ENCODE measurements around the gene BET1.

The BET1 gene

GRCh38 chr7:93955304-93955703, 48.9 kb downstream of the BET1 start:
- DNase-seq: no peak

- DNase-seq: no peak
Measured at GRCh38 chr7:93949423-93949822, 54.7 kb downstream of the BET1 start.

GRCh38 chr7:93948873-93949272, 55.3 kb downstream of the BET1 start:
- no peak for DNase-seq

- no peak for DNase-seq
Measured at GRCh38 chr7:93948106-93948505, 56.0 kb downstream of the BET1 start.

- no peak for DNase-seq
Measured at GRCh38 chr7:93945756-93946535, 58.2 kb downstream of the BET1 start.

- DNase-seq: no peak
Measured at GRCh38 chr7:93945083-93945482, 59.1 kb downstream of the BET1 start.

- DNase-seq: no peak
Measured at GRCh38 chr7:93944673-93945072, 59.5 kb downstream of the BET1 start.

GRCh38 chr7:93943816-93944540, 60.2 kb downstream of the BET1 start:
- no peak for DNase-seq

All from NCI-H1417 treated with DMSO at 0.1 percent for 48 hours (cell line).